Testis (tissue), 2 donors: ENCODE results near the gene MRPS33.

ENCODE experiments used
- CTCF ChIP-seq, 3 experiments: fragments of 450-650 bp in 2 of 3; fragments of 200-600 bp in 1 of 3; sonication (generic) in 1 of 3; IDR thresholded peaks; one replicate each; pipeline ENCODE4 v1.5.1; 2016 to 2019; ENCODE audit warnings: antibody characterized with exemption in 3 of 3, mild to moderate bottlenecking in 2 of 3, moderate library complexity in 1 of 3
- POLR2A ChIP-seq: fragments of 450-650 bp; IDR thresholded peaks from one replicate; pipeline ENCODE4 v1.6.1; 2017; ENCODE audit warnings: antibody characterized with exemption, mild to moderate bottlenecking, moderate library complexity

GRCh38 chr7:140992422-140992821 is 22.3 kb downstream of the MRPS33 start:
- TF ChIP-seq CTCF (IDR thresholded peaks at IDR 0.05): no peak
- TF ChIP-seq POLR2A: no peak
